Measurements from ENCODE around the gene ALK.

- TF ChIP-seq CTCF (conservative IDR thresholded peaks at IDR 0.05; ENCODE audit: low read depth, low read length) (no peak), EZH2 (IDR thresholded peaks at IDR 0.05; ENCODE audit: borderline replicate concordance, low read depth, low read length, poor library complexity, severe bottlenecking) (no peak)
Measured at GRCh38 chr2:29617351-29617750, 304.0 kb downstream of the ALK start.

Data from A673 (cell line).